ENCODE results near the gene FPR2.

DNA sequence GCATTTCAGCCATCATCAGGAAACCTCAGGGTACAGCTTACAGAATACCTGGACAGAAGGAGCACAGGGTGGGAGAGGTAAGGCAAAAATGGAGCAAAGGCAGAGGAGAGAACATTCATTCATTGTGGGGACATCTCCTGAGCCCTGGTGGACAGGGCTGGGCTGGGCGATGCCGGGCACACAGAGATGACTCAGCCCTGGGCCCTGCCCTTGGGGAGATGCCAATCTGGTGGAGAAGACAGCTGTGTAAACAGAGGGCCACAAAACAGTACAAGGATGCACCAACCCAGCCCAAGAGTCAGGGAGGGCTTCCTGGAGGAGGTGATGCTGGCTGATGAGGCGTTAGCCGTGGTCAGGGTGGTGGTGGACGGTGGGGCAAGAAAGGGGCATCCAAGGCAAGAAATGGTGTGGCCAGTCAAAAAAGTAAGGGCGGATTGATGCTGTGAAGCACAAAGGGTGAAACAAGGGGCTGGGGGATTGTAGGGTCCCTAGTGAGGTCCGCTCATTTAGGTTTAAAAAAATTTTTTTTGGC is 33.6 kb upstream of the FPR2 start:
- TF ChIP-seq CTCF (IDR thresholded peaks at IDR 0.05) (no peak), POLR2A (IDR thresholded peaks at IDR 0.05) (no peak), EP300 (IDR thresholded peaks at IDR 0.05) (no peak)

All from ovary (tissue), 3 donors.